Neural cell (in vitro differentiated cells): ENCODE measurements around the gene PIK3C2G. TPM values are rescaled to one million over a fixed set of nuclear protein-coding genes. Genes with fewer than 3 reads are reported as not detected.

Experiments
- H2AFZ ChIP-seq: fragments of 200-600, 300-800 bp; sonication (generic), shearing (Covaris generic); 2 replicates; pipeline ENCODE4 v1.6.0; 2014; ENCODE audit warnings: low read depth, mild to moderate bottlenecking, antibody characterized with exemption, low read length, moderate library complexity
- H3F3A ChIP-seq: fragments of 200-600 bp; shearing (Covaris generic); 2 replicates; pipeline ENCODE4 v1.6.1; 2016; ENCODE audit warnings: mild to moderate bottlenecking, moderate library complexity, mixed read lengths, antibody characterized with exemption, low read length; ENCODE audit not compliant: insufficient read depth, poor library complexity, severe bottlenecking
- H3K27ac ChIP-seq: fragments of 200-600, 300-800 bp; sonication (generic), shearing (Covaris generic); 2 replicates; pipeline ENCODE4 v1.5.1; 2014; ENCODE audit warnings: mild to moderate bottlenecking, low read length, moderate library complexity
- H3K27me3 ChIP-seq: fragments of 300-800, 200-600 bp; sonication (generic), shearing (Covaris generic); 2 replicates; pipeline ENCODE4 v1.6.0; 2014; ENCODE audit warnings: mild to moderate bottlenecking, low read depth, low read length, moderate library complexity; ENCODE audit not compliant: insufficient read depth
- H3K36me3 ChIP-seq: fragments of 300-800, 200-600 bp; sonication (generic), shearing (Covaris generic); 2 replicates; pipeline ENCODE4 v1.5.1; 2014; ENCODE audit warnings: mild to moderate bottlenecking, antibody characterized with exemption, low read length, moderate library complexity; ENCODE audit not compliant: insufficient read depth
- H3K4me2 ChIP-seq: fragments of 300-800, 200-600 bp; sonication (generic), shearing (Covaris generic); 2 replicates; pipeline ENCODE4 v1.6.0; 2014; ENCODE audit warnings: mild to moderate bottlenecking, low read length
- H3K4me3 ChIP-seq: fragments of 300-800, 200-600 bp; sonication (generic), shearing (Covaris generic); 2 replicates; pipeline ENCODE4 v1.5.1; 2014; ENCODE audit warnings: mild to moderate bottlenecking, low read length, moderate library complexity
- H3K79me2 ChIP-seq: fragments of 200-600 bp; shearing (Covaris generic); replicated peaks from 2 replicates; pipeline ENCODE4 v1.6.0; 2014; ENCODE audit warnings: mild to moderate bottlenecking, low read length, moderate library complexity; ENCODE audit not compliant: insufficient read depth
- H3K9ac ChIP-seq: fragments of 300-800, 200-600 bp; sonication (generic), shearing (Covaris generic); 2 replicates; pipeline ENCODE4 v1.6.1; 2016; ENCODE audit warnings: mild to moderate bottlenecking, low read length, mixed read lengths
- H3K9me2 ChIP-seq: fragments of 200-600 bp; shearing (Covaris generic); 2 replicates; pipeline ENCODE4 v1.6.1; 2016; ENCODE audit warnings: mild to moderate bottlenecking, low read length, mixed read lengths; ENCODE audit not compliant: insufficient read depth
- H3K9me3 ChIP-seq: fragments of 200-600, 300-800 bp; sonication (generic), shearing (Covaris generic); 2 replicates; pipeline ENCODE4 v1.6.1; 2016; ENCODE audit warnings: mild to moderate bottlenecking, mixed run types, low read length, moderate library complexity, mixed read lengths
- H4K20me1 ChIP-seq: fragments of 200-600 bp; shearing (Covaris generic); 2 replicates; pipeline ENCODE4 v1.6.1; 2016; ENCODE audit warnings: mild to moderate bottlenecking, mixed run types; ENCODE audit not compliant: insufficient read depth
- EP300 ChIP-seq: fragments of 450-650 bp; conservative IDR thresholded peaks from 2 replicates; pipeline ENCODE4 v1.6.1; 2014; ENCODE audit warnings: antibody characterized with exemption, mild to moderate bottlenecking, moderate library complexity; ENCODE audit not compliant: poor library complexity, severe bottlenecking
- EZH2 ChIP-seq: fragments of 200-600, 300-800 bp; shearing (Covaris generic), sonication (generic); IDR thresholded peaks from 2 replicates; pipeline ENCODE4 v1.6.1; 2014; ENCODE audit warnings: antibody characterized with exemption, low read length, borderline replicate concordance, mild to moderate bottlenecking; ENCODE audit not compliant: insufficient read depth, poor library complexity, severe bottlenecking
- MXI1 ChIP-seq: fragments of 450-650 bp; conservative IDR thresholded peaks from 2 replicates; pipeline ENCODE4 v1.6.1; 2014; ENCODE audit warnings: antibody characterized with exemption, mild to moderate bottlenecking; ENCODE audit not compliant: poor library complexity, severe bottlenecking
- POLR2AphosphoS5 ChIP-seq: IDR thresholded peaks from 2 replicates; pipeline ENCODE4 v1.6.1; 2012
- RAD21 ChIP-seq: fragments of 450-650 bp; conservative IDR thresholded peaks from 2 replicates; pipeline ENCODE4 v1.6.1; 2014; ENCODE audit warnings: antibody characterized with exemption, mild to moderate bottlenecking, moderate library complexity
- SMC3 ChIP-seq: fragments of 450-650 bp; conservative IDR thresholded peaks from 2 replicates; pipeline ENCODE4 v1.6.1; 2014; ENCODE audit warnings: antibody characterized with exemption, mild to moderate bottlenecking, moderate library complexity; ENCODE audit not compliant: poor library complexity
- TAF1 ChIP-seq: IDR thresholded peaks from 2 replicates; pipeline ENCODE4 v1.6.1; 2012; ENCODE audit warnings: low read depth
- polyA plus RNA-seq: library from polyadenylated mRNA; depleted of rRNA; stranded (reverse); fragments of >200 nt; gene quantifications from 2 replicates; pipeline ENCODE4 v1.2.3, GENCODE V29; 2014
- TF ChIP-seq, protein P1 (sequence below): fragments of 450-650 bp; IDR thresholded peaks from 2 replicates; pipeline ENCODE4 v1.5.1; 2014; ENCODE audit warnings: antibody characterized with exemption, mild to moderate bottlenecking, moderate library complexity; ENCODE audit not compliant: poor library complexity, severe bottlenecking
- TF ChIP-seq, protein P2 (sequence below): IDR thresholded peaks from 2 replicates; pipeline ENCODE4 v1.6.1; 2012; ENCODE audit warnings: borderline replicate concordance

Gene PIK3C2G
- polyA plus RNA-seq, 1 donor from 2014 or later = not detected

DNA sequence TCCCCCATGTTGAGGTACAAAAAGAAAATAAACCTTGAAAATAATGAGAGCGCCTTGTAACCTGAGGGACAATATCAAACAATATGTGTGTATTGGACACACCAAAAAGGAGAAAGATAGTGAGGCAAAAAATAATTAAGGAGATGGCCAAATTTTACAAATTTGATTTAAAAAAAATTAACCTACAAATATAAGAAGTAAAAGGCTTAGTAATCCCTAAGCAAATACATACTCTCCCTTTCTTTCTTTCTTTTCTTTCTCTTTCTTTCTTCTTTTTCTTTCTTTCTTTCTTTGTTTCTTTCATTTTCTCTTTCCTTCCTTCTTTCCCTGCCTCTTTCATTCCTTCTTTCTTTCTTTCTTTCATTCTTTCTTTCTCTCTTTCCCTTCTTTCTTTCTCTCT lies 133.4 kb downstream of the PIK3C2G start:
- no peaks in the 10 kb centered on the region for H3K27me3 ChIP-seq
- TF ChIP-seq TAF1 (no peak), MXI1 (no peak), EZH2 (no peak), RAD21 (no peak)
- TF ChIP-seq, protein P1, sequence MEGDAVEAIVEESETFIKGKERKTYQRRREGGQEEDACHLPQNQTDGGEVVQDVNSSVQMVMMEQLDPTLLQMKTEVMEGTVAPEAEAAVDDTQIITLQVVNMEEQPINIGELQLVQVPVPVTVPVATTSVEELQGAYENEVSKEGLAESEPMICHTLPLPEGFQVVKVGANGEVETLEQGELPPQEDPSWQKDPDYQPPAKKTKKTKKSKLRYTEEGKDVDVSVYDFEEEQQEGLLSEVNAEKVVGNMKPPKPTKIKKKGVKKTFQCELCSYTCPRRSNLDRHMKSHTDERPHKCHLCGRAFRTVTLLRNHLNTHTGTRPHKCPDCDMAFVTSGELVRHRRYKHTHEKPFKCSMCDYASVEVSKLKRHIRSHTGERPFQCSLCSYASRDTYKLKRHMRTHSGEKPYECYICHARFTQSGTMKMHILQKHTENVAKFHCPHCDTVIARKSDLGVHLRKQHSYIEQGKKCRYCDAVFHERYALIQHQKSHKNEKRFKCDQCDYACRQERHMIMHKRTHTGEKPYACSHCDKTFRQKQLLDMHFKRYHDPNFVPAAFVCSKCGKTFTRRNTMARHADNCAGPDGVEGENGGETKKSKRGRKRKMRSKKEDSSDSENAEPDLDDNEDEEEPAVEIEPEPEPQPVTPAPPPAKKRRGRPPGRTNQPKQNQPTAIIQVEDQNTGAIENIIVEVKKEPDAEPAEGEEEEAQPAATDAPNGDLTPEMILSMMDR = no peak
- no peaks in the 10 kb centered on the region for H4K20me1 ChIP-seq
- no peaks in the 10 kb centered on the region for H3K36me3 ChIP-seq
- no peak overlapping the region for H2AFZ ChIP-seq
- H3K27ac ChIP-seq = no peak overlapping the region
- H3K9me2 ChIP-seq = no peaks in the 10 kb centered on the region
- no peaks in the 10 kb centered on the region for H3F3A ChIP-seq
- no peak overlapping the region for H3K4me3 ChIP-seq
- no peak overlapping the region for H3K9ac ChIP-seq
- H3K79me2 ChIP-seq = no peaks in the 10 kb centered on the region
- no peak overlapping the region for H3K4me2 ChIP-seq
- no peaks in the 10 kb centered on the region for H3K9me3 ChIP-seq

DNA sequence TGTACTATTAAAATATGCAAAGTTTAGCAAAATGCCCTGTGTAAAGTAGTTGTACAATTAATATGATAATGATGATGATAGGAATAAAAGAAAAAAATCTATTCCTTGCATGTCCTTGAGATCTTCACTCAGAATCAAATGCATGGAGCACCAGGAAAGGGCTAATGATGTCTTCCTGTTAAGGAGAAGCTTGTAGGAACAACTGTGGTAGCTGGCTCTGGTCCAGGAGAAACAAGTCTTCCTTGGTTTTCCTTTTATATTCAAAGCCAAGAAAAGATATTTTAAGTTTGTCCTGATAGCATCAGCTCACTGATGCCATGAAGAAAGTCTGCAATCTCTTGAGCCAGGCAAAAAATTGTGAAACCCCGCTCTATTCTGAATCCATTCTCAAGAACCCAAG lies 138.9 kb downstream of the PIK3C2G start:
- TF ChIP-seq, protein P1 = no peak
- TF ChIP-seq, protein P2, sequence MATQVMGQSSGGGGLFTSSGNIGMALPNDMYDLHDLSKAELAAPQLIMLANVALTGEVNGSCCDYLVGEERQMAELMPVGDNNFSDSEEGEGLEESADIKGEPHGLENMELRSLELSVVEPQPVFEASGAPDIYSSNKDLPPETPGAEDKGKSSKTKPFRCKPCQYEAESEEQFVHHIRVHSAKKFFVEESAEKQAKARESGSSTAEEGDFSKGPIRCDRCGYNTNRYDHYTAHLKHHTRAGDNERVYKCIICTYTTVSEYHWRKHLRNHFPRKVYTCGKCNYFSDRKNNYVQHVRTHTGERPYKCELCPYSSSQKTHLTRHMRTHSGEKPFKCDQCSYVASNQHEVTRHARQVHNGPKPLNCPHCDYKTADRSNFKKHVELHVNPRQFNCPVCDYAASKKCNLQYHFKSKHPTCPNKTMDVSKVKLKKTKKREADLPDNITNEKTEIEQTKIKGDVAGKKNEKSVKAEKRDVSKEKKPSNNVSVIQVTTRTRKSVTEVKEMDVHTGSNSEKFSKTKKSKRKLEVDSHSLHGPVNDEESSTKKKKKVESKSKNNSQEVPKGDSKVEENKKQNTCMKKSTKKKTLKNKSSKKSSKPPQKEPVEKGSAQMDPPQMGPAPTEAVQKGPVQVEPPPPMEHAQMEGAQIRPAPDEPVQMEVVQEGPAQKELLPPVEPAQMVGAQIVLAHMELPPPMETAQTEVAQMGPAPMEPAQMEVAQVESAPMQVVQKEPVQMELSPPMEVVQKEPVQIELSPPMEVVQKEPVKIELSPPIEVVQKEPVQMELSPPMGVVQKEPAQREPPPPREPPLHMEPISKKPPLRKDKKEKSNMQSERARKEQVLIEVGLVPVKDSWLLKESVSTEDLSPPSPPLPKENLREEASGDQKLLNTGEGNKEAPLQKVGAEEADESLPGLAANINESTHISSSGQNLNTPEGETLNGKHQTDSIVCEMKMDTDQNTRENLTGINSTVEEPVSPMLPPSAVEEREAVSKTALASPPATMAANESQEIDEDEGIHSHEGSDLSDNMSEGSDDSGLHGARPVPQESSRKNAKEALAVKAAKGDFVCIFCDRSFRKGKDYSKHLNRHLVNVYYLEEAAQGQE = no peak
- TF ChIP-seq RAD21 = no peak
- no peak for TF ChIP-seq MXI1
- TF ChIP-seq EP300 = no peak
- no peak for TF ChIP-seq SMC3
- TF ChIP-seq POLR2AphosphoS5 = no peak
- TF ChIP-seq EZH2 = no peak
- TF ChIP-seq TAF1 = no peak
- Histone ChIP-seq H3K9me3 (no peaks in the 10 kb centered on the region), H2AFZ (no peak overlapping the region), H3K4me3 (no peak overlapping the region), H3K9ac (no peak overlapping the region), H3K27me3 (no peaks in the 10 kb centered on the region), H3K4me2 (no peak overlapping the region), H3F3A (no peaks in the 10 kb centered on the region), H3K79me2 (no peaks in the 10 kb centered on the region), H4K20me1 (no peaks in the 10 kb centered on the region), H3K27ac (no peak overlapping the region), H3K36me3 (no peaks in the 10 kb centered on the region), H3K9me2 (no peaks in the 10 kb centered on the region)
